ENCODE results near the gene CDC5L.

The CDC5L gene

GRCh38 chr6:44387346-44388134 lies at the start of gene CDC5L:
CDC5L (plus strand) TSS chr6:44387706; CDS start chr6:44387824, 118 bp downstream.
- peak; percentile 99 for DNase-seq (ENCODE audit: low read depth)
- TF ChIP-seq CTCF (IDR thresholded peaks at IDR 0.05; ENCODE audit: insufficient read depth, low read depth, low read length, missing control alignments) = no peak
- H3K4me3 ChIP-seq (ENCODE audit: low read depth, low read length) = peak within 1 kb of the TSS; percentile 75

- H3K4me3 ChIP-seq (ENCODE audit: low read depth, low read length) = no peak overlapping the region
- TF ChIP-seq CTCF (IDR thresholded peaks at IDR 0.05; ENCODE audit: insufficient read depth, low read depth, low read length, missing control alignments) = peak; percentile 69
- DNase-seq (ENCODE audit: low read depth) = peak; percentile 79
These were observed 49.0 kb upstream of the CDC5L start for GRCh38 chr6:44338228-44339122.

GRCh38 chr6:44339301-44339700 lies 48.2 kb upstream of the CDC5L start:
- DNase-seq (ENCODE audit: low read depth) = no peak

GRCh38 chr6:44339763-44340625 lies 47.5 kb upstream of the CDC5L start:
- H3K4me3 ChIP-seq (ENCODE audit: low read depth, low read length) = no peak overlapping the region
- no peak for DNase-seq (ENCODE audit: low read depth)
- TF ChIP-seq CTCF (IDR thresholded peaks at IDR 0.05; ENCODE audit: insufficient read depth, low read depth, low read length, missing control alignments) = no peak

More at GRCh38 chr6:44339301-44339700, 48.2 kb upstream of the CDC5L start:
- no peak for TF ChIP-seq CTCF (IDR thresholded peaks at IDR 0.05; ENCODE audit: insufficient read depth, low read depth, low read length, missing control alignments)
- H3K4me3 ChIP-seq (ENCODE audit: low read depth, low read length) = no peak overlapping the region

- no peak for DNase-seq (ENCODE audit: low read depth)
- no peak for TF ChIP-seq CTCF (IDR thresholded peaks at IDR 0.05; ENCODE audit: insufficient read depth, low read depth, low read length, missing control alignments)
- no peak overlapping the region for H3K4me3 ChIP-seq (ENCODE audit: low read depth, low read length)
These were observed 46.2 kb upstream of the CDC5L start for GRCh38 chr6:44341095-44341890.

GRCh38 chr6:44342052-44342451 lies 45.5 kb upstream of the CDC5L start:
- DNase-seq (ENCODE audit: low read depth) = no peak
- no peak for TF ChIP-seq CTCF (IDR thresholded peaks at IDR 0.05; ENCODE audit: insufficient read depth, low read depth, low read length, missing control alignments)
- H3K4me3 ChIP-seq (ENCODE audit: low read depth, low read length) = no peak overlapping the region
